Smooth muscle cell (in vitro differentiated cells): ENCODE measurements around the gene PRSS8. TPM values are rescaled to one million over a fixed set of nuclear protein-coding genes. Genes with fewer than 3 reads are reported as not detected.
"Not testable (repeated sequence)": the region's sequence is repeated elsewhere in the genome, so short reads cannot be mapped to it uniquely, and the experiment has no call there.

Source experiments
- DNase-seq: peaks from one replicate; lab custom pipeline; 2025; ENCODE audit not compliant: unreplicated experiment; lab: John Stamatoyannopoulos, UW
- H2AFZ ChIP-seq: fragments of 200-600 bp; sonication (generic); 2 replicates; pipeline ENCODE4 v1.6.0; 2016; ENCODE audit warnings: antibody characterized with exemption, low read depth, mild to moderate bottlenecking
- H3F3A ChIP-seq: fragments of 200-600 bp; sonication (generic); 2 replicates; pipeline ENCODE4 v1.6.0; 2017; ENCODE audit warnings: antibody characterized with exemption, low read depth
- H3K27ac ChIP-seq: fragments of 200-600 bp; sonication (generic); 2 replicates; pipeline ENCODE4 v1.5.1; 2016; ENCODE audit warnings: low read depth, mild to moderate bottlenecking
- H3K27me3 ChIP-seq: fragments of 200-600 bp; sonication (generic); 2 replicates; pipeline ENCODE4 v1.6.1; 2016; ENCODE audit warnings: low read depth, mild to moderate bottlenecking
- H3K36me3 ChIP-seq: fragments of 200-600 bp; sonication (generic); 2 replicates; pipeline ENCODE4 v1.5.1; 2016; ENCODE audit warnings: low read depth
- H3K4me1 ChIP-seq: fragments of 200-600 bp; sonication (generic); 2 replicates; pipeline ENCODE4 v1.5.1; 2016; ENCODE audit warnings: low read depth
- H3K4me2 ChIP-seq: fragments of 200-600 bp; sonication (generic); 2 replicates; pipeline ENCODE4 v1.6.0; 2016; ENCODE audit warnings: mild to moderate bottlenecking
- H3K4me3 ChIP-seq: fragments of 200-600 bp; sonication (generic); 2 replicates; pipeline ENCODE4 v1.5.1; 2016; ENCODE audit warnings: mild to moderate bottlenecking
- H3K79me2 ChIP-seq: fragments of 200-600 bp; sonication (generic); 2 replicates; pipeline ENCODE4 v1.6.0; 2016; ENCODE audit warnings: low read depth, mild to moderate bottlenecking
- H3K9ac ChIP-seq: fragments of 200-600 bp; sonication (generic); 2 replicates; pipeline ENCODE4 v1.6.0; 2016; ENCODE audit warnings: low read depth
- H3K9me3 ChIP-seq: fragments of 200-600 bp; sonication (generic); replicated peaks from 2 replicates; pipeline ENCODE4 v1.5.1; 2016; ENCODE audit warnings: low read depth
- H4K20me1 ChIP-seq: fragments of 200-600 bp; sonication (generic); 2 replicates; pipeline ENCODE4 v1.6.0; 2016; ENCODE audit warnings: low read depth
- CTCF ChIP-seq: fragments of 200-600 bp; sonication (generic); IDR thresholded peaks from 2 replicates; pipeline ENCODE4 v1.5.1; 2017; ENCODE audit warnings: borderline replicate concordance, mild to moderate bottlenecking, antibody characterized with exemption; ENCODE audit not compliant: insufficient read depth, poor library complexity, severe bottlenecking
- WGBS: methylation state at CpG from one replicate; pipeline ENCODE4 v1.1.7; 2016; ENCODE audit warnings: low lambda C conversion rate; 5-methylcytosine and 5-hydroxymethylcytosine counted together
- polyA plus RNA-seq: library from polyadenylated mRNA; unstranded; fragments of >200 nt; fragmentation: Nextera tagmentation; extraction: Ambion mirVana; gene quantifications from 2 replicates; pipeline ENCODE4 v1.2.1, GENCODE V29; 2016
- total RNA-seq: library from RNA; depleted of rRNA; stranded (reverse); fragments of >200 nt; gene quantifications from 2 replicates; pipeline ENCODE4 v1.2.3, GENCODE V29; 2014

Gene PRSS8
- total and polyA plus RNA-seq, 2 experiments from 2014 or later, result 13.9 to 17.3 TPM

GRCh38 chr16:31145398-31145990 is 10.0 kb upstream of the PRSS8 start:
- no peak overlapping the region for H2AFZ ChIP-seq
- no peak for DNase-seq
- H4K20me1 ChIP-seq, result no peaks in the 10 kb centered on the region
- H3K4me3 ChIP-seq, result no peak overlapping the region
- no peak overlapping the region for H3K27ac ChIP-seq
- no peaks in the 10 kb centered on the region for H3K9me3 ChIP-seq
- no peaks in the 10 kb centered on the region for H3K36me3 ChIP-seq
- H3K4me1 ChIP-seq, result peaks cover 6% of the 10 kb centered on the region
- H3K4me2 ChIP-seq, result no peak overlapping the region
- H3K79me2 ChIP-seq, result no peaks in the 10 kb centered on the region
- TF ChIP-seq CTCF, result no peak
- no peaks in the 10 kb centered on the region for H3F3A ChIP-seq
- H3K27me3 ChIP-seq, result peaks cover 27% of the 10 kb centered on the region
- H3K9ac ChIP-seq, result no peak overlapping the region
- 87% methylated on average over 12 of the region's 12 CpGs for WGBS

GRCh38 chr16:31144418-31144817 is 8.9 kb upstream of the PRSS8 start:
- not testable (repeated sequence) for H3K36me3 ChIP-seq, H3K9ac ChIP-seq, H3F3A ChIP-seq, H3K27ac ChIP-seq, H3K9me3 ChIP-seq, H3K4me2 ChIP-seq, H3K79me2 ChIP-seq, H2AFZ ChIP-seq, DNase-seq, H4K20me1 ChIP-seq, H3K4me3 ChIP-seq, H3K4me1 ChIP-seq
- peaks cover 27% of the 10 kb centered on the region for H3K27me3 ChIP-seq
- WGBS, result 64% methylated on average over 7 of the region's 7 CpGs

- H3K27ac ChIP-seq, result no peak overlapping the region
- peaks cover 23% of the 10 kb centered on the region for H3K27me3 ChIP-seq
- H3K4me3 ChIP-seq, result no peak overlapping the region
- no peaks in the 10 kb centered on the region for H4K20me1 ChIP-seq
- H3K4me2 ChIP-seq, result no peak overlapping the region
- no peaks in the 10 kb centered on the region for H3F3A ChIP-seq
- peaks cover 9% of the 10 kb centered on the region for H3K4me1 ChIP-seq
- no peak for DNase-seq
- TF ChIP-seq CTCF, result no peak
- no peaks in the 10 kb centered on the region for H3K79me2 ChIP-seq
- no peaks in the 10 kb centered on the region for H3K9me3 ChIP-seq
- no peak overlapping the region for H2AFZ ChIP-seq
- H3K36me3 ChIP-seq, result no peaks in the 10 kb centered on the region
- no peak overlapping the region for H3K9ac ChIP-seq
- 97% methylated on average over 8 of the region's 8 CpGs for WGBS
Measured at GRCh38 chr16:31143694-31144148, 8.2 kb upstream of the PRSS8 start.

- WGBS, result 89% methylated on average over 18 of the region's 22 CpGs
- peaks cover 18% of the 10 kb centered on the region for H3K27me3 ChIP-seq
- H3K4me3 ChIP-seq, result peak overlapping the region; percentile 53
- no peaks in the 10 kb centered on the region for H3F3A ChIP-seq
- peaks cover 9% of the 10 kb centered on the region for H3K4me1 ChIP-seq
- no peaks in the 10 kb centered on the region for H3K36me3 ChIP-seq
- no peak for DNase-seq
- H3K9me3 ChIP-seq, result no peaks in the 10 kb centered on the region
- H3K9ac ChIP-seq, result no peak overlapping the region
- no peak for TF ChIP-seq CTCF
- H3K79me2 ChIP-seq, result no peaks in the 10 kb centered on the region
- no peak overlapping the region for H3K27ac ChIP-seq
- H2AFZ ChIP-seq, result peak overlapping the region; percentile 95
- H4K20me1 ChIP-seq, result no peaks in the 10 kb centered on the region
- peak overlapping the region; percentile 89 for H3K4me2 ChIP-seq
Measured at GRCh38 chr16:31143011-31143693, 7.6 kb upstream of the PRSS8 start.
